GM06990 (cell line): ENCODE results near the gene VAV2.
A peak's percentile ranks its signal among the peaks of the same experiment; 100 is the strongest.

Experiments
- DNase-seq: peaks from one replicate; pipeline ENCODE4 v3.0.0-alpha.2; 2011; ENCODE audit not compliant: insufficient read length; ENCODE audit errors: extremely low read depth
- H3K27me3 ChIP-seq: replicated peaks from 2 replicates; pipeline ENCODE4 v1.6.0; 2011; ENCODE audit warnings: low read length; ENCODE audit not compliant: control insufficient read depth, insufficient read depth
- H3K36me3 ChIP-seq: 2 replicates; pipeline ENCODE4 v1.5.1; 2011; ENCODE audit warnings: low read length; ENCODE audit not compliant: control insufficient read depth, insufficient read depth
- H3K4me3 ChIP-seq: replicated peaks from 2 replicates; pipeline ENCODE4 v1.5.1; 2011; ENCODE audit warnings: low read depth, mild to moderate bottlenecking, control low read depth, low read length
- CTCF ChIP-seq: IDR thresholded peaks from 2 replicates; pipeline ENCODE4 v1.5.1; 2011; ENCODE audit warnings: low read length, control low read depth, mild to moderate bottlenecking, inconsistent platforms; ENCODE audit not compliant: insufficient read depth, poor library complexity, severe bottlenecking

Gene VAV2

GRCh38 chr9:133967024-133967741 lies 24.9 kb downstream of the VAV2 start:
- no peak for DNase-seq
- no peaks in the 10 kb centered on the region for H3K27me3 ChIP-seq
- no peaks in the 10 kb centered on the region; the same call in none of the 2 replicates for H3K36me3 ChIP-seq
- no peak for TF ChIP-seq CTCF
- no peak overlapping the region for H3K4me3 ChIP-seq

DNA sequence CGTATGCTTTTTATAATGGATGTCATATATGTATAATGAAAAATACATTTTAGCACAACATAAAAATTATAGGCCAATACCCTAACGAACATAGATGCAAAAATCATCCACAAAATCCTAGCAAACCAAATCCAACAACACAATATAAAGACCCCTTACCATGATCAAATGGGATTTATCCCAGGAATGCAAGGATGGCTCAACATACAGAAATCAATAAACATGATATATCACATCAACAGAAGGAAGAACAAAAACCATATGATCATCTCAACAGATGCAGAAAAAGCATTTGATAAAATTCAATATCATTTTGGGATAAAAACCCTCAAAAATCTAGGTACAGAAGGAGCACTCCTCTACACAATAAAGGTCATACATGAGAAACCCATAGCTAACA lies 27.7 kb downstream of the VAV2 start:
- no peak for TF ChIP-seq CTCF
- Histone ChIP-seq H3K4me3 (no peak overlapping the region), H3K27me3 (no peaks in the 10 kb centered on the region), H3K36me3 (peaks cover 2% of the 10 kb centered on the region)
- no peak for DNase-seq

DNA sequence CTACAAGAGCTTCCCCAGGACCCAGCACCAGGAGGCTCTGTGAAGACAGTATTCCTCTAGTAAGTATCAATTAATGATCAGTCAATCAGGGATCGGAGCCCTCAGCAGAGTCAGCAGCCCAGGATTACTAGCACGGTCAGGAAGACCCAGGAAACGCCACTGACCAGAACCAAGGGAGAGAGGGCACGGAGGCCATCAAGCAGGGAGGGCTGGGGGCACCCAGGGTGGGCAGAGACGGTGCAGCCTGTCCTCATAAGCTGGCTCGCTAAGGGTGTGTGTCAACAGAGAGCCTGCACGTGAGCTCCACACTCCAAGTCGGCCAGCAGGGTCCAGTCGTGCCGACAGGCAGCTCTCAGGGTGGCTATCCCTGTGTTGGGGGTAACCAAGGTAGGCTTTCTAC lies 29.0 kb downstream of the VAV2 start:
- peaks cover 2% of the 10 kb centered on the region; the same call in 1 of the 2 replicates for H3K36me3 ChIP-seq
- H3K4me3 ChIP-seq, result no peak overlapping the region
- TF ChIP-seq CTCF, result no peak
- DNase-seq, result no peak
- no peaks in the 10 kb centered on the region for H3K27me3 ChIP-seq

GRCh38 chr9:133962341-133962740 lies 29.8 kb downstream of the VAV2 start:
- no peak for TF ChIP-seq CTCF
- DNase-seq, result no peak
- Histone ChIP-seq H3K4me3 (no peak overlapping the region), H3K27me3 (no peaks in the 10 kb centered on the region), H3K36me3 (peaks cover 2% of the 10 kb centered on the region; the same call in 1 of the 2 replicates)

GRCh38 chr9:133961226-133962165 lies 30.6 kb downstream of the VAV2 start:
- DNase-seq, result no peak
- H3K27me3 ChIP-seq, result no peaks in the 10 kb centered on the region
- peaks cover 2% of the 10 kb centered on the region; the same call in 1 of the 2 replicates for H3K36me3 ChIP-seq
- H3K4me3 ChIP-seq, result peak overlapping the region; percentile 34
- no peak for TF ChIP-seq CTCF
